Endodermal cell (in vitro differentiated cells): ENCODE data around the gene CPN2. TPM values are rescaled to one million over a fixed set of nuclear protein-coding genes. Genes with fewer than 3 reads are reported as not detected.

ENCODE experiments used
- DNase-seq: peaks from one replicate; pipeline ENCODE4 v3.0.0-alpha.2; 2017
- H3K27ac ChIP-seq: 2 replicates; pipeline ENCODE4 v1.5.1; 2013; ENCODE audit warnings: mild to moderate bottlenecking, low read depth, low read length, moderate library complexity
- H3K27me3 ChIP-seq: 2 replicates; pipeline ENCODE4 v1.6.1; 2013; ENCODE audit warnings: mild to moderate bottlenecking, low read length, moderate library complexity; ENCODE audit not compliant: insufficient read depth, control insufficient read depth, poor library complexity, severe bottlenecking
- H3K36me3 ChIP-seq: 2 replicates; pipeline ENCODE4 v1.7.0; 2013; ENCODE audit warnings: mild to moderate bottlenecking, low read length, moderate library complexity; ENCODE audit not compliant: control insufficient read depth, insufficient read depth
- H3K4me1 ChIP-seq: one replicate; pipeline ENCODE4 v1.7.0; 2013; ENCODE audit warnings: low read length; ENCODE audit not compliant: control insufficient read depth, insufficient read depth
- H3K4me3 ChIP-seq: 2 replicates; pipeline ENCODE4 v1.5.1; 2013; ENCODE audit warnings: mild to moderate bottlenecking, low read length, moderate library complexity
- H3K9ac ChIP-seq: 2 replicates; pipeline ENCODE4 v1.6.1; 2013; ENCODE audit warnings: mild to moderate bottlenecking, low read length, moderate library complexity; ENCODE audit not compliant: poor library complexity, severe bottlenecking; ENCODE audit errors: extremely low read depth
- H3K9me3 ChIP-seq: 2 replicates; pipeline ENCODE4 v1.6.1; 2013; ENCODE audit warnings: mild to moderate bottlenecking, low read length, moderate library complexity; ENCODE audit not compliant: control insufficient read depth
- H3K27ac Mint-ChIP-seq: 2 replicates; pipeline ENCODE4 v1.8.0; 2020; ENCODE audit warnings: mixed read lengths
- H3K27me3 Mint-ChIP-seq: 2 replicates; pipeline ENCODE4 v1.8.0; 2021; ENCODE audit warnings: mild to moderate bottlenecking, mixed read lengths; ENCODE audit not compliant: insufficient read depth
- H3K36me3 Mint-ChIP-seq: 2 replicates; pipeline ENCODE4 v1.8.0; 2020; ENCODE audit warnings: low read depth, mixed read lengths
- H3K4me1 Mint-ChIP-seq: 2 replicates; pipeline ENCODE4 v1.8.0; 2020; ENCODE audit warnings: mixed read lengths
- H3K4me3 Mint-ChIP-seq: 2 replicates; pipeline ENCODE4 v1.8.0; 2020; ENCODE audit warnings: mild to moderate bottlenecking, moderate library complexity, mixed read lengths
- H3K9me3 Mint-ChIP-seq: 2 replicates; pipeline ENCODE4 v1.8.0; 2020; ENCODE audit warnings: mild to moderate bottlenecking, mixed read lengths
- CTCF ChIP-seq: fragments of 200-600 bp; sonication (generic); conservative IDR thresholded peaks from 2 replicates; pipeline ENCODE4 v1.5.0; 2021; ENCODE audit warnings: antibody characterized with exemption, mild to moderate bottlenecking
- WGBS, 2 experiments: methylation state at CpG; one replicate each; pipeline versions ENCODE4 v1.1.5 to v1.1.7; 2013; ENCODE audit warnings: missing lambda C conversion rate in 2 of 2, mixed read lengths in 1 of 2; ENCODE audit not compliant: insufficient coverage in 1 of 2, insufficient read length in 1 of 2; 5-methylcytosine and 5-hydroxymethylcytosine counted together
- total RNA-seq, 2 donors: library from RNA; stranded (reverse); fragmentation: NEBNext Ultra II Directional in 1 of 2; extraction: Animal tissue kit (Norgen Biotek cat#: 25700) in 1 of 2; gene quantifications; 2 replicates in 1 of 2; 3 replicates in 1 of 2; pipeline ENCODE4 v1.2.1, GENCODE V29; 2021

Gene CPN2
- total RNA-seq, 2 donors from 2014 or later: 0.22 TPM; not detected in 1

DNA sequence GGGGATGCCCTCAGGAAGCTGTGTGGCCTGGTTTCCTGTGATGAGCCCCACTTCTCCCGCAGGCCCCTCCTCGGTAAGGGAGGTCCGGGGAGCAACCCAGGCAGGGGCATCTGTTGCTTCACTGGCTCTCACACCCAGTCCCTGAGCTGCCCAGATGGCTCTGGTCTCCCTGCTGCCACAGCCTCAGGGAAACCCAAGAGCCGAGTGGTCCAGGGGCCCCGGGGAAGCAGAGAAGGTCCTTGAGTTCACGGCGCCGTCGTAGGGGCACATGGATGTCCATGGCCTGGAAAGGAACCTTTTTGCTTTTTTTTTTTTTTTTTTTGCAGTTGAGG lies 31.7 kb upstream of the CPN2 start:
- Histone ChIP-seq H3K9ac (no peak overlapping the region), H3K36me3 (no peaks in the 10 kb centered on the region), H3K27ac (no peak overlapping the region), H3K4me1 (peaks cover 19% of the 10 kb centered on the region), H3K4me3 (no peak overlapping the region), H3K9me3 (no peaks in the 10 kb centered on the region), H3K27me3 (peaks cover 46% of the 10 kb centered on the region)
- H3K9me3 Mint-ChIP-seq: no peaks in the 10 kb centered on the region
- peaks cover 30% of the 10 kb centered on the region for H3K4me1 Mint-ChIP-seq
- H3K36me3 Mint-ChIP-seq: no peaks in the 10 kb centered on the region
- H3K27ac Mint-ChIP-seq: no peak overlapping the region
- DNase-seq: peak; percentile 65
- H3K27me3 Mint-ChIP-seq: peaks cover 52% of the 10 kb centered on the region
- TF ChIP-seq CTCF: no peak
- whole genome bisulfite sequencing, 2 experiments: 86% methylated on average over 9 of the region's 9 CpGs; no CpG with 5 or more reads in 1 of the 2 experiments
- no peak overlapping the region for H3K4me3 Mint-ChIP-seq

- Histone ChIP-seq H3K9ac (no peak overlapping the region), H3K4me3 (no peak overlapping the region), H3K36me3 (no peaks in the 10 kb centered on the region), H3K27ac (no peak overlapping the region), H3K4me1 (peaks cover 19% of the 10 kb centered on the region), H3K9me3 (no peaks in the 10 kb centered on the region), H3K27me3 (peaks cover 41% of the 10 kb centered on the region)
- Mint-ChIP-seq H3K27ac (no peak overlapping the region), H3K27me3 (peaks cover 52% of the 10 kb centered on the region), H3K4me3 (no peak overlapping the region), H3K4me1 (peaks cover 30% of the 10 kb centered on the region), H3K9me3 (no peaks in the 10 kb centered on the region), H3K36me3 (no peaks in the 10 kb centered on the region)
- DNase-seq: peak; percentile 53
- WGBS, 2 experiments: 87 to 92% methylated on average over 19 to 20 of the region's 20 CpGs
- no peak for TF ChIP-seq CTCF
Measured at GRCh38 chr3:194382196-194382891, 31.2 kb upstream of the CPN2 start.

DNA sequence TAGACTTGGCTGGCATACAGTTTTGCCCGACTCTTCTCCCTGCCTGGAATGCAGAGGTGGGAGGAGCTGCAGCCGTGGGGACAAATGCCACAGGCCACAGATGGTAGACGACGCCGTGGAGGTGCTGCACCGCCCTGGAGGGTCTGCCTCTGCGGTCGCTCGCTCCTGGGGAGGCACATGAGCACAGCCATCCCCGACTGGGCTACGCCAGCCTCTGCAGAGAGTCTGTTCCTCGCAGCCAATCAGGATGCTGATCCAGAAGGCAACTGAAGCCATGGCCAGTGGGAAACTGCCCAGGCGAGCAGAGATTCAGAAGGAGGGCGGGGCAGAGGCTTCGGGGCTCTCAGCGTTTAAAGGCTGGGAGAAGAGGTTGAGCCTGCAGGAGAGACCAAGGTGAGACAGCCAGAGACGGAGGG lies 30.3 kb upstream of the CPN2 start:
- Histone ChIP-seq H3K9ac (no peak overlapping the region), H3K27ac (no peak overlapping the region), H3K4me1 (peaks cover 19% of the 10 kb centered on the region), H3K9me3 (no peaks in the 10 kb centered on the region), H3K4me3 (no peak overlapping the region), H3K36me3 (no peaks in the 10 kb centered on the region), H3K27me3 (peaks cover 41% of the 10 kb centered on the region)
- 75 to 86% methylated on average over 16 to 17 of the region's 17 CpGs for WGBS, 2 experiments
- peaks cover 47% of the 10 kb centered on the region for H3K27me3 Mint-ChIP-seq
- no peaks in the 10 kb centered on the region for H3K9me3 Mint-ChIP-seq
- peaks cover 24% of the 10 kb centered on the region for H3K4me1 Mint-ChIP-seq
- no peaks in the 10 kb centered on the region for H3K36me3 Mint-ChIP-seq
- no peak overlapping the region for H3K4me3 Mint-ChIP-seq
- no peak for TF ChIP-seq CTCF
- peak; percentile 71 for DNase-seq
- no peak overlapping the region for H3K27ac Mint-ChIP-seq
